Non-pigmented ciliary epithelial cell (primary cell): Measurements from ENCODE around the gene NRIP2.

ENCODE experiments used
- DNase-seq: peaks from one replicate; pipeline ENCODE4 v3.0.0-alpha.2; 2010; ENCODE audit warnings: low read depth

Gene NRIP2

GRCh38 chr12:2805143-2805520, 29.7 kb downstream of the NRIP2 start:
- no peak for DNase-seq

- DNase-seq = no peak
These were observed 30.3 kb downstream of the NRIP2 start for GRCh38 chr12:2804393-2805142.

- no peak for DNase-seq
These were observed 31.0 kb downstream of the NRIP2 start for GRCh38 chr12:2803635-2804392.

GRCh38 chr12:2801044-2801783, 33.6 kb downstream of the NRIP2 start:
- DNase-seq = no peak

- no peak for DNase-seq
These were observed 34.7 kb downstream of the NRIP2 start for GRCh38 chr12:2800046-2800570.

GRCh38 chr12:2797721-2798418, 37.0 kb downstream of the NRIP2 start:
- no peak for DNase-seq

- DNase-seq = no peak
These were observed 38.6 kb downstream of the NRIP2 start for GRCh38 chr12:2796187-2796666.

DNA sequence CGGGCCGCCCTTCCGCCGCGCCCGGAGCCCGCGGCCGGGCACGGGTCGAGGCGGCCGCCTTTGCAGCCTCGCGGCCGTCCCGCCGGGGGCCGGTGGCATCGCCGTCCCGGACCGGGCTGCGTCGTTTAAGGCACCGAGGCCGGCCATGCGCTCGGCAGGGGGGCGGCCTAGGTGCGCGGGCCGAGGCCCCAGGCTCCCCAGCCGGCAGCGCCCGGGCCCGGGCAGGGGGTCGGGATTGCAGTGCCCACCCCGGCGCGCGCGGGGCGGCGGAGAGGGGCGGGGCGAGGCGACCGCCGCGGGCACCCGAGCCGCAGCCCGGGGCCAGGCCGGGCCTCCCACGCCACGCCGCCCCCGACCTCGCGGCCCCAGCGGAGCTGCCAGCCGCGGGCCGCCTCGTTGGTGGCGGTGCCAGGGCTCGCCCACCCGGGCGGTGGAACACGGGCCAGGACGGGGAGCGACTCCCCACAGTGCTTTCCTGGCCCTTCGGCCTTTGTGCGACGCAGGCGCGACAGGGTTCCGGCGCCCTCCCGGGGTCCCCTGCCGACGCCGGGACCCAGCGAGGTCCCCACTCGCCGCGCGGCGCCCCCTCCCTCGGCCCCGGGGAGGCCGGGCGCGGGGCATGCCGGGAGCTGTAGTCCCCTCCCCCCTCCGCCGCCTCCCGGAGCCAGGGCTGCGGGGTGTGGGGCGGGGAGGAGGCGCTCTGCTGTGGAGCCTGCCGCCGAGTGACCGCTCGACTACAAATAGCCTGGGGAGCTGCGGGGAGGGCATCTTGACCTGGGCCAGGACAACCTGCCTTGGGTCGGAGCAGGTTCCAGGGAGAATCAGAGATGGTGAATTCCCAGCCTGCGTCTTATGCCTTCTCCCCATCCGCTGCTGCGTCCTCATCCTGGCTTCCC, 39.3 kb downstream of the NRIP2 start:
- DNase-seq = no peak

- no peak for DNase-seq
These were observed 40.0 kb downstream of the NRIP2 start, which contains the start of gene FKBP4 for GRCh38 chr12:2794736-2795289. Gene FKBP4 (plus strand): TSS chr12:2794970. CDS start chr12:2795140, 170 bp downstream.

GRCh38 chr12:2794191-2794735, 40.6 kb downstream of the NRIP2 start:
- DNase-seq = no peak

- DNase-seq = no peak
These were observed 41.3 kb downstream of the NRIP2 start for GRCh38 chr12:2793561-2793960.

DNA sequence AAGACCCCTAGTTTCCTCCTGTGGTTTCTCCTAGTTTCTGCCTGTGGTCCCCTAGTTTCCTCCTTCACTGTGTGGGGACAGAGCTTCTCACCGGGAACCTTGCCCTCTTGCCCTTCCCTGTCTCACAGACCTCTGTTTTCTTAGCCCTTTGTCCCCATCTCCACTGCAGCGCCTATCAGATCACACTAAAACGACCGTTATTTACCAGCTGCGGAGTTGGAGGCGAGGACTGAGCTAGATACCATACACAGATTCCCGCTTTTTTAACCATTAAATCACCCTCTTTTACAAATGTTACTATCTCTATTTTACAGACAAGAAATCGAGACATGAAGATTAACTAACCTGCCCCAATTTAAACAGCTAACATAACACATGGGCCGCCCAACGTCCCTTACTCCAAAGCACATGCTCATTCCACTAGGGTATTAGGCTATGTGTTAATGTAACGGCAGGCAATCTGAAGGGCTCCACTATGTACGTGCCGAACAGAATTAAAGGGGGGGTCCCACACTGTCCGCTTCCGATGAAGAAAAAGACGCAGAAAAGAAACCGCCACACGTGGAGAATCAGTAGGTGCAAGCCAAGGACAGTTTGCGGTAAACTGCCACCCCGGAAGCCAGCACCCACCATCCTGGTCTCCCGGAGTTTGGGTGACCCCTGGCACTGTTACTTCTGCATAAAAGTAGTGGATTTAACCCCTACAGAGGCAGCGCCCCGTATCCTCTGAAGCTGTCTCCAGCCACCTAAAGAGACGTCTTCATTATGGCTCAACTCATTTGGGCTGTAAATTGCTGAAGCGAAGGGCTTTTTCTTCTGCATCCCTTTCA, 41.9 kb downstream of the NRIP2 start:
- no peak for DNase-seq

DNA sequence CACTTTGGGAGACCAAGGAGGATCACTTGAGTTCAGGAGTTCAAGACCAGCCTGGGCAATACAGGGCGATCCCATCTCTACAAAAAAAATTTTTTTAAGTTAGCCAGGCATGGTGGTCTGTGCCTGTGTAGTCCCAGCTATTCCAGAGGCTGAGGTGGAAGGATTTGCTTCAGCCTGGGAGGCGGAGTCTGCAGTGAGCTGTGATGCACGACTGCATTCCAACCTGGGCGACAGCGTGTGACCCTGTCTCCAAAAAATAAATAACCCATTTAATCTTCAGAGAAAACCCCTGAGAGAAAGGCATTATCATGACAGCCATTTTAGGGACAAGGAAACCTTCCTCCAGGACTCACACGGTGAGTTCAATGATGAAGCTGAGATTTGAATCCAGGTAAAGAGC, 43.7 kb downstream of the NRIP2 start:
- no peak for DNase-seq

DNA sequence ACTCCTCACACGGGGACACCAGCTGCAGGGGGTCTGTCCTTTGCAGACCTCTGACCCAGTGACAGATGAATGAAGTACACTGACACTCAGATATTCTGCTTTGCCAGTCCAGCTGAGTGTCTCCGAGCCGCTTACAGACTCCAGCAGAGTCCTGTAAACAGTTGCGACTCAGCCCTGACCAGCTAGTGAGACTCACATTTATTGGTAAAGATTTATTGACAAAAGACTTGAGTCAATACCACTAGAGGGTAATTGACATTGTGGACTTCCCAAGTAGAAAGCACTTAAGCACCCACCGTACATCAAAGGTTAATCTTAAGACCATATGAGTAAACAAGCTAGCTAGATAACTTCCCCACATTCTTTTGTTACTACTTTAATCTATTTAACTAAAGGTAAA, 49.8 kb downstream of the NRIP2 start:
- no peak for DNase-seq

DNA sequence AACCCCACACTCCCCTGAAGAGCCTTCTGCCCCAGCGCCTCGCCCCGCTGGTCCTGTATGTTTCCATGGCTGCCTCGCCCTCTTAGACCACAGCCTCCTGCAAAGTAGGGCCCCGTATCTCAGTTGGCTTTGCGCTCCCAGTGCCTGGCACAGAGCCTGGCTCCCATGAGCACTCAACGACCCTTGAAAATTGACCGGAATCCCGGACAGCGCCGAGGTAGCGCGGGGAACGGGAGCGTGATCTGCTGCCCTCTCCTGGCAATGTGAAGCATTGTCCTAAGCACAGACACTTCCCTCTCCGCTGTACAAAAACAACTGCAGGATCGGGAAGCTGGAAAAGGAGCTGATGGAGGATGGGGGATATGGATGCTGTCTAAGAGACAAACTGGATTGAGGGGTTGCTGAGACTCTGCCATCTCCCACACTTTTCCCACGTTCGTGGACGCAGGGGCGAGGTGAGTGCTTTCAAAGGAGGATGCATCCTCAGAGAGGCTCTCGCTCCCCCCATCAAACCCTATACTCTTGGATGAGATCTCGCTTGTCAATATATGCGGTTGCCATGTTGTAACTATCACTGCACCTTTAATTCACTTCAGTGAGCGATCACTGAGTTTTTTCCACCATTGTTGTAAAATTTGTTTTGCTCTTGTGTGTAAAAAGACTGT, 50.8 kb downstream of the NRIP2 start:
- DNase-seq = no peak

- DNase-seq = no peak
These were observed 55.6 kb downstream of the NRIP2 start for GRCh38 chr12:2779281-2779680.

GRCh38 chr12:2776129-2776806, 58.6 kb downstream of the NRIP2 start:
- no peak for DNase-seq

DNA sequence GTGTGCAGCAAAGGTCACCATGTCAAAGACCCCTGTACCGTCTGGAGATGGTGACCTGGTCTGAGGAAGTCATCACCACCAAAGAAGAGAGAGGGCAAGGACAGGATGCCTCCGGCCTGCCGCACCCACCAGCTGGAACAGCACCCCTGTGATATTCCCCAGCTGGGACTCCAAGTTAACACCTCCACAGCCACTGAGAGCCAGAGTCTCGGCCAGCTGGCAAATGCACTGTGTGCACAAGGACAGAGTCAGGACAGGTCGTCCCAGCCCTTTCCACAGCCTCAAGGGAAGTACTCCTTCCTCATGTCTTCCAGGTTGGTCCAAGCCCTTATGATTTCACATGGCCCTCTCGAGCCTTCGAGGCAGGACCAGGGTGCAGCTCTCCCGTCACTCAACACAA, 59.4 kb downstream of the NRIP2 start:
- DNase-seq = no peak
